Measurements from ENCODE around the gene SURF4.
A peak's percentile ranks its signal among the peaks of the same experiment; 100 is the strongest.
"Not testable (repeated sequence)": the region's sequence is repeated elsewhere in the genome, so short reads cannot be mapped to it uniquely, and the experiment has no call there.

SURF4 gene

DNA sequence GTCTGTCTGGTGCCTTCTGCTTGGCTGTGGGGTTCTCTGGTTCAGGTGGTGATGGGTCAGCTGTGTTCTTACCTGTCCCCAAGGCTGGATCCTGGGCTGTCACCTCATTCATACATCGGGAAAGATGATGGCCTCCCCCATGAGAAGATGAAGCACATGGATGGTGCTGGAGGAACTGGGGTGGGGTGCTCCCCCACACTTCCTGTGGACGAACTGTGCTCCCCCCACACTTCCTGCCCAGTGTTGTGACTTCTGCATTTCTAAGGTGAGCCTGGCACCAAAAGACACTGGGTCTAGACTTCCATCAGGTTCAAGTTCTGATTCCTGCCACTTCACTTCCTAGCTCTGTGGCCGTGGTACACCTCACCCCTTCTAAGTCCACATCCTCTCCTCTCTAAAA lies 35.6 kb downstream of the SURF4 start:
- TF ChIP-seq, protein P1, sequence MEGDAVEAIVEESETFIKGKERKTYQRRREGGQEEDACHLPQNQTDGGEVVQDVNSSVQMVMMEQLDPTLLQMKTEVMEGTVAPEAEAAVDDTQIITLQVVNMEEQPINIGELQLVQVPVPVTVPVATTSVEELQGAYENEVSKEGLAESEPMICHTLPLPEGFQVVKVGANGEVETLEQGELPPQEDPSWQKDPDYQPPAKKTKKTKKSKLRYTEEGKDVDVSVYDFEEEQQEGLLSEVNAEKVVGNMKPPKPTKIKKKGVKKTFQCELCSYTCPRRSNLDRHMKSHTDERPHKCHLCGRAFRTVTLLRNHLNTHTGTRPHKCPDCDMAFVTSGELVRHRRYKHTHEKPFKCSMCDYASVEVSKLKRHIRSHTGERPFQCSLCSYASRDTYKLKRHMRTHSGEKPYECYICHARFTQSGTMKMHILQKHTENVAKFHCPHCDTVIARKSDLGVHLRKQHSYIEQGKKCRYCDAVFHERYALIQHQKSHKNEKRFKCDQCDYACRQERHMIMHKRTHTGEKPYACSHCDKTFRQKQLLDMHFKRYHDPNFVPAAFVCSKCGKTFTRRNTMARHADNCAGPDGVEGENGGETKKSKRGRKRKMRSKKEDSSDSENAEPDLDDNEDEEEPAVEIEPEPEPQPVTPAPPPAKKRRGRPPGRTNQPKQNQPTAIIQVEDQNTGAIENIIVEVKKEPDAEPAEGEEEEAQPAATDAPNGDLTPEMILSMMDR (IDR thresholded peaks at IDR 0.05; ENCODE audit: low read depth, low read length), result no peak
- no peak for DNase-seq (ENCODE audit: extremely low read depth, low read depth)

DNA sequence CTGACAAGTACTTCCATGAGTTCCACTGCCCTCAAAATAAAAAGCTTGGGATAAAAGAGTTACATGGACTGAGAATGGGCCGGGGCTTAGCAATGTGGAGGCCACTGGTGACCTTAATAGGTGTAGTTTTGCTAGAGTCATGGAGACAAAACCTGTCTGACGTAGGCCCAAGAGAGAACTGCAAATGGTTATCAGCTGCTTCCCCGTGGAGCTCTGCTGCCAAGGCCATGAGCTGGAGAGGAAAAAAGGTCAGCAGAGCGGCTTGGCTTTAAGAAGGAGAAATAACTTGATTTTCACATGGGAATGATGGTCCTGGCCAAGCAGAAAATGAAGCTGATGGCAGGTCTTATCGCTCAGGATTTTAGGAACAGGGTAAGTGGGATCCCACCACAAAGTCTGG lies 36.2 kb downstream of the SURF4 start:
- TF ChIP-seq, protein P1 (IDR thresholded peaks at IDR 0.05; ENCODE audit: low read depth, low read length), result no peak
- no peak for DNase-seq (ENCODE audit: extremely low read depth, low read depth)

DNA sequence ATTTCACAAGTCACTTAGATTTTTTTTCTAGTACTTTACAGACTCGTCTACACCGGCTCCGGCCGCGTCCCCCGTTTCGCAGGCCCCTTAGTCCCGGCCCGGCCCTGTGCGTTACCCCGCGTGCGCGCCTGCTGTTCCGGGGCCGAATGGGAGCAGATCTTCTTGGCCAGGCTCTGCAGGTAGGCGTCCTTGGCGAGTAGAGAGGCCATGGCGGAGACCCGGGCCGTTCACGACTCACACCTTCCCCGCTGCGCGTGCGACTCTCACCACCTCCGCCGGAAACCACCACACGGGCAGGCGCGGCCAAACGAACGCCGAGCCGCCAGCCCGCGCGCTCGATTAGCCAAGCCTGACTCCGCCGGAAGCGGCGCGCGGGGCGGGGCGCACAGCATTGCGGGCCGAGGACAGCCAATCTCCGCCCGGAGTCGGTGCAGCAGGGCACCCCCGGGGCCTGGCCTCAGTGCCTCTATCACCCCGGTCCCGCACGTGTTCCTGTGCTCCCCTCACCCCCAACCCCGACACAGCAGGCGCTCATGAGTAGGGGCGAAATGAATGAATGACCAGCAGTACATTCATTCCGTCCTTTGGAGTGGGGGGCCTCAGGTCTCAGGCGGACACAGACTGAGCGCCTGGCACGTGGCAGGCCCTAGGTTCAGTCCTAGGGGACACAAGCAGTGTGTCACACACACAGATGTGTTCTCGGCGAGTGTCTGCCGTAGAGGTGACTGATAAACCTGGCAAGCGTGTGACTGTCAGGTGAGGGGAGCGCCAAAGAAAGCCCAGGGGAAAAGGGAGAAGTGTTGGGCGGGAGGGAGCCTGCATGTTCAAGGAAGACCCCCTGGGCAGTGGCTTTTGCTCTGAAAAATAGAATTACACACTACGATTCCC lies 39.7 kb downstream of the SURF4 start, which contains the start of gene SURF6:
Gene SURF6, minus strand, starts transcription at position 265 of the 888 bp plus-strand sequence. Its CDS starts 56 bp downstream, at position 209.
- TF ChIP-seq, protein P1 (IDR thresholded peaks at IDR 0.05; ENCODE audit: low read depth, low read length), result no peak
- peak; percentile 58 for DNase-seq (ENCODE audit: extremely low read depth, low read depth)

- not testable (repeated sequence) for DNase-seq (ENCODE audit: extremely low read depth, low read depth)
Measured at GRCh38 chr9:133334888-133335287, 41.0 kb downstream of the SURF4 start.

- TF ChIP-seq, protein P1 (IDR thresholded peaks at IDR 0.05; ENCODE audit: low read depth, low read length), result no peak
- no peak for DNase-seq (ENCODE audit: extremely low read depth, low read depth)
Measured at GRCh38 chr9:133334161-133334560, 41.7 kb downstream of the SURF4 start.

GRCh38 chr9:133333566-133333965 lies 42.3 kb downstream of the SURF4 start:
- TF ChIP-seq, protein P1 (IDR thresholded peaks at IDR 0.05; ENCODE audit: low read depth, low read length), result no peak
- no peak for DNase-seq (ENCODE audit: extremely low read depth, low read depth)

DNA sequence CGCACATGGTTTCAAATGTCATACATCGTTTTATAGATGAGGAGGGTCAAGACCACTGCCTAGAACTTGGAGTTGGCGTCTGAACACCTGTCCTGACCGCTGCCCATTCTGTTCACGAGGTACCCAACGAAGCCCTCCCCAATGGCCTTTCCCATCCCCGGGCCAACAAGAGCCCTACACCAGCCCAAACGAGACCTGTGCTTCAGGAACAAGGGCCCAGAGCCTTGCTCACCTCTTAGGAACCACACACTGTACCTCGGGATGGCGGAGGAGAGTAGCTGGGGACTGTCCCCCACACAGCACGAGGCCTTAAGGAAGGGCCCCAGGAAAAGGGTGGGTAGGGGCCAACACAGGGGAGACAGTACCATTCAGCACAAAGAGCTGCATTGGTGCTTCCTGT lies 42.8 kb downstream of the SURF4 start:
- TF ChIP-seq, protein P1 (IDR thresholded peaks at IDR 0.05; ENCODE audit: low read depth, low read length), result no peak
- no peak for DNase-seq (ENCODE audit: extremely low read depth, low read depth)

DNA sequence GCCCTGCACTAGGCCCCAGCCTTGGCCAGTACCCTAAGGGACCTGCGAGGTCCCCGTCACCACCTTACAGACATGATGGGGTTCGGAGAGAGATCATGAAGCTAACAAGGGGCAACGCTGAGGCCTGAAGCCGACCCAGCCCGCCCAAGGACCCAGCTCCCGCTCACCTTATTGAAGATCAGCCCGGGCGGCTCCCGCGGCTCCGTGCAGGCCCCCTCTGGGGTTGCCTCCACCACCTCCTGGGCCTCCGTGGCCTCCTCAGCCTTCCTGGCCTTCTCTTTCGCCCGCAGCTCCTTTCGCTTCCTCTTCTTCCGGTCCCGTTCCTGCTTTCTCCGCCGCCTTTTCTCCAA lies 43.5 kb downstream of the SURF4 start:
- no peak for DNase-seq (ENCODE audit: extremely low read depth, low read depth)
- TF ChIP-seq, protein P1 (IDR thresholded peaks at IDR 0.05; ENCODE audit: low read depth, low read length), result no peak

Measured in AG09319 (cell line).